GM21515 (cell line): ENCODE measurements around the gene ANGPTL4.
"Not testable (repeated sequence)": the region's sequence is repeated elsewhere in the genome, so short reads cannot be mapped to it uniquely, and the experiment has no call there.

ENCODE experiments used
- ATAC-seq: cut with Tn5 transposase; IDR thresholded peaks from one replicate; pipeline ENCODE4 v1.9.1; 2021; ENCODE audit not compliant: unreplicated experiment

Gene ANGPTL4

GRCh38 chr19:8333767-8334457, 30.0 kb upstream of the ANGPTL4 start:
- no peak for ATAC-seq

GRCh38 chr19:8334458-8335342, 29.3 kb upstream of the ANGPTL4 start:
- ATAC-seq = no peak

- no peak for ATAC-seq
These were observed 28.4 kb upstream of the ANGPTL4 start for GRCh38 chr19:8335343-8336071.

- ATAC-seq = no peak
These were observed 27.8 kb upstream of the ANGPTL4 start for GRCh38 chr19:8336072-8336569.

- no peak for ATAC-seq
These were observed 27.3 kb upstream of the ANGPTL4 start for GRCh38 chr19:8336660-8337059.

GRCh38 chr19:8337728-8338127, 26.2 kb upstream of the ANGPTL4 start:
- no peak for ATAC-seq

GRCh38 chr19:8338835-8339234, 25.1 kb upstream of the ANGPTL4 start:
- ATAC-seq = no peak

- ATAC-seq = no peak
These were observed 23.4 kb upstream of the ANGPTL4 start for GRCh38 chr19:8340341-8341096.

- not testable (repeated sequence) for ATAC-seq
These were observed 22.5 kb upstream of the ANGPTL4 start for GRCh38 chr19:8341504-8341903.

- no peak for ATAC-seq
These were observed 21.7 kb upstream of the ANGPTL4 start for GRCh38 chr19:8342316-8342683.

GRCh38 chr19:8342684-8343482, 21.1 kb upstream of the ANGPTL4 start, which contains the start of gene KANK3:
Gene KANK3, minus strand, starts transcription at chr19:8343262. Its CDS starts 5,434 bp downstream, at chr19:8337828.
- peak; percentile 81 for ATAC-seq

- no peak for ATAC-seq
These were observed 20.5 kb upstream of the ANGPTL4 start for GRCh38 chr19:8343483-8343844.

- ATAC-seq = not testable (repeated sequence)
These were observed 14.2 kb upstream of the ANGPTL4 start for GRCh38 chr19:8349629-8350372.

- ATAC-seq = no peak
These were observed 11.7 kb upstream of the ANGPTL4 start for GRCh38 chr19:8352134-8352827.

GRCh38 chr19:8352845-8353244, 11.1 kb upstream of the ANGPTL4 start:
- not testable (repeated sequence) for ATAC-seq

GRCh38 chr19:8355631-8356402, 8.1 kb upstream of the ANGPTL4 start:
- no peak for ATAC-seq

- no peak for ATAC-seq
These were observed 6.9 kb upstream of the ANGPTL4 start for GRCh38 chr19:8357007-8357521.

GRCh38 chr19:8358948-8359347, 5.0 kb upstream of the ANGPTL4 start:
- no peak for ATAC-seq
